ENCODE measurements around the gene OAS1.

The OAS1 gene

GRCh38 chr12:112965643-112966042 is 58.9 kb downstream of the OAS1 start:
- DNase-seq (ENCODE audit: low read depth in 2 of 2) = no peak

GRCh38 chr12:112967306-112967705 is 60.5 kb downstream of the OAS1 start:
- no peak for DNase-seq (ENCODE audit: low read depth in 2 of 2)

GRCh38 chr12:112967858-112968257 is 61.1 kb downstream of the OAS1 start:
- no peak for DNase-seq (ENCODE audit: low read depth in 2 of 2)
